ENCODE data around the gene PODNL1.

DNA sequence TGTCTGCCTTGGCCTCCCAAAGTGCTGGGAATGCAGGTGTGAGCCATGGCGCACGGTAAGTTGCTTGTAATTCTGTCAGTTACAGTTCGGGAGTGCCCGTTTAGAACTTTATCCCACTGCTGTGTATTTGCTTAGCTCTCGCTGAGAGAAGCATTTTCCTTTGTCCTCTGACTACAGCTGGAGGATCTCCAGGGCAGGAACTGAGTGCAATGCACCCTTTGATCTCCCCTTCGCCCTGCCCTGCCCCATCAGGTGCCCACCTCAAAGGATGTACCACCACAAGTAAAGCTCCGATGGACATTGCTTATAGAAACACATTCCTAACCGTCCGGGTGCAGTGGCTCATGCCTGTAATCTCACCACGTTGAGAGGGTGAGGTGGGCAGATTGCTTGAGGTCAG lies 38.8 kb downstream of the PODNL1 start:
- TF ChIP-seq, protein P1, sequence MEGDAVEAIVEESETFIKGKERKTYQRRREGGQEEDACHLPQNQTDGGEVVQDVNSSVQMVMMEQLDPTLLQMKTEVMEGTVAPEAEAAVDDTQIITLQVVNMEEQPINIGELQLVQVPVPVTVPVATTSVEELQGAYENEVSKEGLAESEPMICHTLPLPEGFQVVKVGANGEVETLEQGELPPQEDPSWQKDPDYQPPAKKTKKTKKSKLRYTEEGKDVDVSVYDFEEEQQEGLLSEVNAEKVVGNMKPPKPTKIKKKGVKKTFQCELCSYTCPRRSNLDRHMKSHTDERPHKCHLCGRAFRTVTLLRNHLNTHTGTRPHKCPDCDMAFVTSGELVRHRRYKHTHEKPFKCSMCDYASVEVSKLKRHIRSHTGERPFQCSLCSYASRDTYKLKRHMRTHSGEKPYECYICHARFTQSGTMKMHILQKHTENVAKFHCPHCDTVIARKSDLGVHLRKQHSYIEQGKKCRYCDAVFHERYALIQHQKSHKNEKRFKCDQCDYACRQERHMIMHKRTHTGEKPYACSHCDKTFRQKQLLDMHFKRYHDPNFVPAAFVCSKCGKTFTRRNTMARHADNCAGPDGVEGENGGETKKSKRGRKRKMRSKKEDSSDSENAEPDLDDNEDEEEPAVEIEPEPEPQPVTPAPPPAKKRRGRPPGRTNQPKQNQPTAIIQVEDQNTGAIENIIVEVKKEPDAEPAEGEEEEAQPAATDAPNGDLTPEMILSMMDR (conservative IDR thresholded peaks at IDR 0.05; ENCODE audit: low read depth in 2 of 2), result no peak
- TF ChIP-seq EZH2 (IDR thresholded peaks at IDR 0.05; ENCODE audit: low read depth, unreplicated experiment) (no peak), POLR2AphosphoS5 (IDR thresholded peaks at IDR 0.05; ENCODE audit: low read depth) (no peak), JUNB (IDR thresholded peaks at IDR 0.05; ENCODE audit: unreplicated experiment) (no peak)
